Activated CD8-positive, alpha-beta memory T cell treated with anti-CD3 and anti-CD28 coated beads, Interleukin-2, amount 50 U/mL, for 1 hour (primary cell): ENCODE data around the gene NOL6.

ENCODE experiments used
- DNase-seq: peaks from one replicate; pipeline ENCODE4 v3.0.0-alpha.2; 2020; ENCODE audit errors: extremely low read depth

The NOL6 gene

DNA sequence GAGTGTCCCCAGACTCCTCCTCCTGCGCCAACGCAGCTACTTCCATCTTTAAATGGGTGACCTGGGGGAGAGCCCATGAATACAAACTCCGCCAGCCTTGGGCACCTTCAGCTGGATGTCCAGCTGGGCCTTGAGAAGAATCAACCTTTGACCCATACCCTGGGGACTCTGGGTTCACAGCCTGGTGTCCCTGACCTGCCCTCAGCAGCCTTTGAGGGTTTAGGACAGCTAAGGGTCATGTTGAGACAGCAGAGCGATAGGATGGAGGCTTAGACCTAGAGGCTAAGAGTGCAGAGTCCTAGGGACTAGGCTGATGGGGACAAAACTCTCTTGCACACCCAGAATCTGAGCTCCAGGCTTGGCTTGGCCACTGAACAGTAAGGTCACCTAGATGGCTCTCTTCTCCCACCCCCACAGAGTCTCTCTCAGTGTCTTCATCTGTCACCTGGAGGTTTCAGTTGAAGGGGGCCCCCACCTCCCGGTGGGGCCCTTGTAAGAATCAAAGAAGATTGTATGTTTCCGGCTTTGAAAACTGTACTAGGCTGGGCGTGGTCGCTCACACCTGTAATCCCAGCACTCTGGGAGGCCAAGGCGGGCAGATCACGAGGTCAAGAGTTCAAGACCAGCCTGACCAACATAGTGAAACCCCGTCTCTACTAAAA is 19.6 kb downstream of the NOL6 start:
- no peak for DNase-seq

DNA sequence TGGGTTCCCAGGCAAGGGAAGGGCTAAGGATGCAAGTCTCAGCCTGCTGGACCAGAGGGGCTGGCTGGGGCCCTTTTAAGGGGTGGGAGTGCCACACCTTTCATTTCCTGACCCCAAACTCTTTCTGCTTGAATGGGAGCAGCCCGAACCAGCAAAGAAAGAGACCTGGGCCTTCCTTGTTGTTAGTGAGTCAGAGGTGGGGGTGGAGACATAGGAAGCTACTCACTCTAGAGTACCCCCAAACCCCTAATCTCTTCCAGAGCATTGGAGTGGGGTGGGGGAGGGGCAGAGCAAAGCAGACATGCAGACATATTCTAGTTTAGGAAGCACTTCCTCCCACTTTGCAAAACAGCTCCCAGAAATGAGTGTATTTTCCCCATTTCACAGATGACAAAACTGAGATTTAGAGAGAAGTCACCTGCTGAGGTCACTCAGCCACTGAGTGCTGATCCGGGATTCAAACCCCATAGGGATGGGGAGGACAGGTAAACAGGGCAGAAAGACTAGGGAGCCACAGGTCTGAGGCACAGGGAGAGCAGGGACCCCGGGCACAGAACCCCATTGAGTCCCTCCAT is 20.4 kb downstream of the NOL6 start:
- DNase-seq: no peak

DNA sequence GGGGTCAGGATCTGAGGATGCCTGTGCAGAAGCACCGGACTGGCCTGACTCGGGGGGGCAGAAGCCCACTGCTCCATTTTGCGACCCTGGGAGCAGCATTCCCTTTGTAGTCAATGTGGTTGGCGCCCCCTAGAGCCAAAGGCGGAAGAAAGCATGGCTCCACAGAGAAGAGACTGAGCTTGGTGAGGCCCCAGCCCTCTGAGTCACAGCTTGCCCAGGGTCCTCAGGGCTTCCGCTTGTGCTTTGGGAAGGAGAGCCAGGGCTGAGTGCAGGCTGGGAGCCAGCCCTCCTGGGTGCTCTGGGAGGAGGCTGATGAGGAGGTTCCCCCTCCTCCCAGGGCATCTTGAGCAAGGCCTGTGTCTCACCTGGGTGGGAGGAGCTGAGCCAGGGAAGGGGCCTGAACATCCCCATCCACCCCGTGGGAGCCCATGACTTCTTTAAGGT is 20.9 kb downstream of the NOL6 start:
- no peak for DNase-seq

DNA sequence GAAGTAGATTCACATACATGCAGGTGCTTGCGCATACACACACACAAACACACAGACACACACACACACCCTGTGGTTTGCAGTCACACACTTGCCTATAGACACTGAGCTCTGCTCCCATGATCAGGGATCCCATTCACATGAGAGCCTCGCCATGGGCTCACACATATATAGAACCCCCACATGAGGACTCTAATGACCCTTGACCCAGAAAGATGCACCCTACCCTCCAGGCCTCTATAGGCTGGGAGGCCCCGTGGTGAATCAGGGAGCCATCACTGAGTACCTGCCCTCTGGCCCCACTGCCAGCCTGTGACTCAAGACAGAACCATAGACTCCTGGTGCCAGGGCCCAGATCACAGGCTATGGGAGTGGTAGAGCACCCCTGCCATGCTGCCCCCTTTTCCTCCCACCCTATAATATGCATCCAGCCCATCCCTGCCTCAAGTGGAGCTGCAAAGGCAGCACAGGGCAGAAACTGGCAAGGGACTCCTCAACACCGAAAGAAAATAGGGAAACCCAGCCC is 23.0 kb downstream of the NOL6 start:
- DNase-seq: no peak

DNA sequence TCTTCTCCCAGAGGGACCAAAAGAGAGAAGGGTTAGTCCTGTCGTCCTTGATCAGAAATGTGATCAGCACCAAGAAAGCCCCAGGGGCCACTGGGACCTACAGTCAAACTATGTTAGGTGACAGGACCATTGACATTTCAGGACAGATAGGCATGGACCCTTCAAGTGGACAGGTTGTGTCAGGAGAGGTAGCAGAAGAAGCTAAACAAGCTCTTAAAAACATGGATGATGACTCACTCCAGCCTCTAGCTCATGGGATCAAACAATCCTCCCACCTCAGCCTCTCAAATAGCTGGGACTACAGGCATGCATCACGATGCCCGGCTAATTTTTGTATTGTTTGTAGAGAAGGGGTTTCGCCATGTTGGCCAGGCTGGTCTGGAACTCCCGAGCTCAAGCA is 24.0 kb downstream of the NOL6 start:
- DNase-seq: no peak

DNA sequence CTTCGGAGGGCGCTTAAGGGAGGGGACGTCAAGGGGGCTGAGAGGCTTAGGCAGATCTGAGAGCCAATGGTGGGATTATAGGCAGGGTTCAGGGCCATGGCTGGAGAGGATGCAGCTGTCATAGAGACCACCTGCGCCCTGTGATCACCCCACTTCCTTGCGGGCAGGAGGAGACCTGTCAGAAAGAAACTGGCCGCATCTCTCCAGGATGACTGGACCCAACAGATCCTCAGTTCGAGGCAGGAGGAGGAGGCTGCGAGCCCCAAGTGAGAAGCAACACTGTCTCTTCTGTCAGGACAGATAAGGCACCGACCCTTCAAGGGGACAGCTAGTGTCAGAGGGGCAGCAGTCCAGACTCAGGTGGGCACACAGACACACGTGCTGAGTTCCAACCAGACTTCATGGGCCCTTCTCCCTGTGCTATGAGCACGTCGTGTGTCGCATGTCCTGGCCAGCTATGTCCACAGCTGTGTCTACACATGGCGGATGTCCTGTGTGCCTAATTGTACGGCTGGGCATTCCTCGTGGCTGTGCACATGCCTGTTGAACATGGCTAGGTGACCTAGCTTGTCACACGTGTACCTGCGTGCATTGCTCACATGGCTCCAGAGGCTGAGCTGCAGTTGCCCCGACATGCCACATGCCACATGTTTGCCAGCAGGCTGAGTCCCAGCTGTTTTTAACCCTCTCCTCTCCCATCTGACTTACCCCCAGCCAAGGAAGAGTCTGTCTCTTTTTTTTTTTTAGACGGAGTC is 25.7 kb downstream of the NOL6 start:
- DNase-seq: no peak

DNA sequence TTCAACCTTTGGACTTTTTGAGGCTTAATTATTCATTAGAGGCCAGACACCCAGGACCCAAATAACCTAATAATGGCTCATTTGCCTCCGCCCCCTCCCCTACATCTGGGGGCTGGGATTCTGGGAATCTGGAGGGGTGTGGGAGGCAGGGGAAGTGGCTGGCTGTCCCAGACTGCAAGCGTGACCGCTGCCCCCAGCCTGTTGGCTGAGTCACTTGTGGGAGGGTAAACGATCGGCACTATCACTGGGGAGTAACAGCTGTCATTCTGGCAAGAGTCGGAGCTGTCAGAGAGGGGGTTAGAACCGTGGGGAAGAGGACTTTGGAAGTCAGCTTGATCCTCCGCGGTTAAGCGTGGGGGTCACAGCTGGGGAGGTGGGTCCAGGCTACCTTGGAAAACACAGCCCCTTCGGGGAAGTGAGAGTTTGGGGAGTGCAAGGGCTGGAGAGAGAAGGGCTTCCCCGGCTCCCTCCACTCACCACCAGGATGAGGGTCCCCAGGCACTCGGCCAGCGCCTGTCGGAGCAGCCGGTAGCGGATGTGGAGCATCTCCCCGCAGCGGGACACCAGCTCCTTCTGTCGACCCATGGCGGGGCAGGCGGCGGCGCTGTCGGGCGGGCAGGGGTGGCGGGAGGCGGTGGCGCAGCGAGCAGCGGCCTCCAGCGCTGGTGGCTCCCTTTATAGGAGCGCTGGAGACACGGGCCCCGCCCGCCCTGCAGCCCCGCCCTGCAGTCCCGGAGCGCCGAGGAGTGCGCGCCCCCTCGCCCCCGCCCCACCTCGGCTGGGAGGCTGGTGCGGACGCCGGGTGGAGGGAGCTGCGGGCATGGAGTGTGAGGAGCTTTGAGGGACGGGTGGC is 26.6 kb downstream of the NOL6 start, which contains the start of gene AQP3:
TSS of gene AQP3 (minus strand) at position 648 of the 853 bp plus-strand sequence. CDS start at position 585, 63 bp downstream.
- DNase-seq: peak; percentile 31

DNA sequence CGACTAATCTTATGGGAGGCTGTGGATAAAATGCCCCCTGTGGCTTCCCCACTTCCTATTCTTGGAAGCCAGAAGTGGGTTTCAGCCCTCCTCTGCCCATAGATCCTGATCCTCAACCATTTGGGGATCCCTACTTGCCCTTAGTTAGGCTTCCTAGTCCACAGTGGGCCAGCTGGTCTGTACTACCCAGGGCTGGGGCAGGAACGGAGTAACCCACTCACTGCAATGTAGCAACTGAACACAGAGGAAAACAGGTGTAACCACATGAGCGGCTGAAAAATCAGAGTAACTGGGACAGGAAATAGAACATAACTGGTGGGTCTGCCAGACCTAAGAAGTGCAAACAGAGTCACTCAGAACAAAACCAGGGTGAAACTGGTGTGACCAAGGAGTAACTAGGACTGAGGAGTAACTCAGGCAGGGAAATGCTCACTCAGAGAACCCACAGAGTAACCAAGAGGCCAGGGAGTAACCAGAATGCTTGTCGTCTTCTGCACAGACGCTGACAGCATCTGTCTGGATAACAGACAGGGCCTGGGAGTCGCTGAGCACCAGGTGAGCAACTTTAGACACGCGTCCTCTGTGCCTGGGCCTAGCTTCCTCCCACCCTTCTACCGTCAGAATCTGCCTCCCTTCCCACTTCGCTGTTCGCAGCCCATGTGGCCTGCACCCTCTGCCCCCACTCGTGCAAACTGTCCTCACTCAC is 27.3 kb downstream of the NOL6 start:
- DNase-seq: peak; percentile 24

DNA sequence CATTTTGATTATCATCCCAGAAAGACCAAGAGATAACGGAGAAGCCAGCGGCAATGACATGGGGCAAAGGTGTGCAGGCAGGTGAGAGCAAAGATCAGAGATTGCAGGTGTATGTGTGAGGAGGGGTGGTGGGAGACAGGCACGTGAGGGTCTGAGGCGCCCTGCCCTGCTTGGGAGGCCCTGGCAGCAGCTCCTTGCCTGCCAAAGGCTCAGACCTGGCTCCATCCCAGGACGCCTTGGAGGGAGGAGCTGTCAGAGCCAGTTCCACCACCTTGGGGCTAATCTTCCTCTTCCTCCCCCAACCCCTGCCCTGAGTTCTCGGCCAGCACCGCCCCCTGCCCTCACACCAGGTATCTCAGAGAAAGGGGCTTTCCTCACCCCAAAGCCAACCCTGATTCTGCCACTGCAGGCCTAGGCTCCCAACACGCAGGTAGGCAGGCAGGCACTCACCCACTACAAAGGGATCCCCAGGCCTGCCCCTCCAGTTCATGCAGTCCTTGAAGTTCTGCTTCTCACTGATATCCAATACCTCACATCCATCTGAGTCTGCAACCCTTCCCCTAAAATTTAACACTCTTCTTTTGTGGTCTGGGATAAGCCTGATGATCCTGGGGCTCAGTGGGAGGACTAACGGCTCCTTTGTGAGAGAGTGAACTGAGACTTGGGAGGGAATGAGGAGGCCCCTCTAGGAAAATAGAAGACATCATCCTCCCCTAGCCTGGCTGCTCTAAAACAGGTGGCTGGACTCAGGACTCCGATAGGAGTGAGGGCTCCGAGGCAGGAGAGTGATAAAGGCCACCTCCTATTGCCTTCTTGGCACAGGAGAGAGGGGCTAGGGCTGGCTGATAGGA is 28.1 kb downstream of the NOL6 start:
- DNase-seq: no peak

DNA sequence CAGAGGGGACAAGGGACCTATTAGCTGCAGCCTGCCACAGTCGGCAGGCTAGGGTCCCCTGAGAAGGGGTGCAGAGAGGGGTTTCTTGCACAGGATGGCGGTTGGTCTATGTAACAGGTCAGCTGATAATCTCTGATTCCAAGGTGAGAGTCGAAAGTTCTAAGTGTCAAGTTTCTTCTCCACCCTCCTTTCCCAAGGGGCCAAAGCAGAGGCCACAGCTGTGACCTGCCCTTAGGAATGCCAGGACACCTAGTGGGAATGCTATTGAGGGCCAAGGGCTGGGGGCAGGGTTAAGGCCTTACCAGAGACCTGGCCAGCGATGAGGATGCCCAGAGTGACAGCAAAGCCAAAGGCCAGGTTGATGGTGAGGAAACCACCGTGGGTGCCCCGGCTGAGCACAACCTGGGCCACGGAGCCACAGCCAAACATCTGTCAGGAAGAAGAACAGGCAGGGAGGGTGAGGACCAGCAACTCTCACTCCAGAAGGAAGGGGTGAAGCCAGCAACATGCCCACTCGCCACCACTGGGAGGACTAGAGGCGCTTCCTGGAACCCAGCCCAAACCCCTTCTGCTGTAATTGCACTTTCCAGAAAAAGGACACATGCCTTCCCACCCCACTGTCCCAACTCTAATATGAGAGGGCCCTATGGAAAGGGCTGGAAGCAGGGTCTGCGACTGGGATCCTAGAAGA is 30.1 kb downstream of the NOL6 start:
- no peak for DNase-seq

DNA sequence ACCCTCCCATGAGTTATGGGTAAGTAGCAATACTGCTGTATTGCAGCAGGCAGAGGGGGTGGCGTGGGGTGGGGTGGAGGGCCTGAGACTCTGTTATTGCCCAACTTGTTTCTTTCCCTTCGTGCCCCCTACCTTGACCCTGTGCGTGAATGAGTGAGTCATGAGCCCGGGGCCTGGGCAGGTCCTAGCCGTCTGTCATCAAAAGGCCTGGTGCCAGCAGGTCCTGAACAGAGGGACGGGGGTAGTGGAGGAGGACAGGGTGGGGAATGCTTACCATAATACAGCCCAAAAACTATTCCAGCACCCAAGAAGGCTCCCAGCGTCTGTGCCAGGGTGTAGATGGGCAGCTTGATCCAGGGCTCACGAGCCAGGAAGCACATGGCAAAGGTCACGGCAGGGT is 30.7 kb downstream of the NOL6 start:
- DNase-seq: no peak

DNA sequence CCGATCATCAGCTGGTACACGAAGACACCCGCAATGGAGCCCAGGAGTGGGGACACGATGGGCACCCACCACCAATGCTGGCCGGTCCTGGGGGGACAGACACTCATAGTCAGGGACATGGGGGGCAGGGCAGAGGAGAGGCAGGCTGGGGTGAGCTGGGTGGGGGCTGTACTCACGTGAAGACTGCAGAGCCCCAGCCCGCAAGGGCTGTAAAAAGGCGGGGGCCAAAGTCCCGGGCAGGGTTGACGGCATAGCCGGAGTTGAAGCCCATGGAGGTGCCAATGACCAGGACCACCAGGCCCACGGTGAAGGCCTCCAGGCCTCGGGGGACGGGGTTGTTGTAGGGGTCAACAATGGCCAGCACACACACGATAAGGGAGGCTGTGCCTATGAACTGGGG is 31.6 kb downstream of the NOL6 start:
- no peak for DNase-seq

DNA sequence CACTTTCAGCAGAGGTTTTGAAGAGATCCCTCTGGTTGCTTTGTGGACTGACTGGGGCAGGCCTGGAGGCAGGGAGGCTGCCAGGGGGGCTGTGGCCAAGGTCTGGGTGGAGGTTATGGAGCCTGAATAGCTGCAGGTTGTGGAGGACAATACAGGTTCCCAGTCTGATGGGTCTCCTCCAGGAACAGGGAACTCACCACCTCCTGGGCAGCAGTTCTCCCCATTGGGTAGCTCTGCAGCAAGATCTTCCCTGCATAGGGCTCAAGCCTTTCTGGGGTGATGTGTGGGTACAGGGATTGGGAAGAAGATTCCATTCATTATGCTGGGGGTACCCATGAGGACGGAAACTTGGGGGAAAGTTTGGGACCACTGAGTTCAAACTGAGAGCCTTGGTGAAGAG is 33.1 kb downstream of the NOL6 start:
- DNase-seq: no peak

DNA sequence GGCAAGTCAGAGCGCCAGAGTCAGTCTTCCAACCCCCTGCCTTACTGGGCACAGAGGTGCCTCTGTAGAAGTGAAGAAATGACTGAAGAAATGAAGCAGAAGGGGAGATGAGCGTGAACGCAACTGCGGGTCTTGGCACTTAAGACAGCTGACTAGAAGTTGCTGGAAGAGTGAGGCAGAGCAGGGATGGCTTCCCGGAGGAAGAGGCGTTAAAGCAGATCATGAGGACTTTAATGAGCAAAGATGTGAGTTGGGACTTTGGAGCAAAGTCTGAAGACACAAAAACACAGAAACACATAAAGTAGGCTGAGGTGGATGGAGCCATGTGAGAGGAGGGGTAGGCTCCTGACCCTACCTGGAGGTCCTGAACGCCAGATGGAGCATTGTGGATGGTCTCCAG is 33.5 kb downstream of the NOL6 start:
- DNase-seq: no peak

DNA sequence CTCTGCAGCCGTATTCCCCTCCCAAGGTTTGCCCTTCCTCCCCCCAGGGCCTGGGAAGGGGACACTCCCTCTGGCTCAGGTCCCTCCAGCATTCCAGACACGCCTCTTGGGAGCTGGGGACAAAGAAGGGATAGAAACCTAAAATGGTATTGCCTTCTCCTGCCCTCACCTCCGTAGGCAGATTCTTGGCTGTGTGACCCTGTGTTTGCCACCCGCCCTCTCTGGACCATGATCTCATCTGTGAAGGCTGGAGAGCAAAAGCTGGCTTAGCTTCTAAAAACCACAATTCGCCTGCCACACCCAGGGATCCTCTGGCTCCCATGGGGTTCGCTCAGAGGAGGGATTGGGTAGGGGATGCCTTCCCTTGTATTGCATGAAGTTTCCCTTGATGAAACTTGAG is 34.0 kb downstream of the NOL6 start:
- DNase-seq: no peak

DNA sequence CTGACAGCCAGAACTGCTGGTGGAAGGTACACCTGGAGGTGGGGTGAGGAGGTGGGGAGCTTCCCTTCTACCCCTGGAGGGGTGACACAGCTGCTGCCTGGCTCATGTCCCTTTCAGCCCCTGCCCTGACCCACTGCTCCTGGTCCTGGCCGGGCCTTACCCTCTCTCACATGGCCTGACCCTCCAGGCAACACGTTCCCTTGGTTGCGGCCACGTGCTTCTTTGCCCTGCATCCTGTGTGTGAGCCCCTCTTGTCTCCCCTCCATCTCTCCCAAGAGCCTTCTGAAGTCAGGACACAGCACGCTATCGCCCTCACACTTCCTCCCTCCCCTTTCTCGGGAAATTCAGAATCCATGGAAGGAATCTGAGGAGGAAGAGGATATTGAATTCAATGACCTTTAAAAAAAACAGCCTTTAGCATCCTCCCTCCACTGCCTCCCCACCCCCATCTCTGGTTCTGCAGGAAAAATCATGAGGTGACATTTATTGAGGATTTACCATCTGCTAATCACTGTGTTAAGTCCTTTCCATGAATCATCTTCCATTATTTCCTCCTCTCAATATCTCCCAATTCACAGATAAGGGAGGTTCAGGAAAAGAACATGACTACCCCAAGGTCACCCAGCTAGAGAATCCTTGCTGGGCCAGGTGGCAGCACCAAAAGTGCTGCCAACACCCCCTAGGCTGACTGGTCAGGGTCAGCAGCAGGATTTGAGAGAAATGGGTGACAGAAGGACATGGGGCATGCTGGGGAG is 34.6 kb downstream of the NOL6 start:
- DNase-seq: no peak

DNA sequence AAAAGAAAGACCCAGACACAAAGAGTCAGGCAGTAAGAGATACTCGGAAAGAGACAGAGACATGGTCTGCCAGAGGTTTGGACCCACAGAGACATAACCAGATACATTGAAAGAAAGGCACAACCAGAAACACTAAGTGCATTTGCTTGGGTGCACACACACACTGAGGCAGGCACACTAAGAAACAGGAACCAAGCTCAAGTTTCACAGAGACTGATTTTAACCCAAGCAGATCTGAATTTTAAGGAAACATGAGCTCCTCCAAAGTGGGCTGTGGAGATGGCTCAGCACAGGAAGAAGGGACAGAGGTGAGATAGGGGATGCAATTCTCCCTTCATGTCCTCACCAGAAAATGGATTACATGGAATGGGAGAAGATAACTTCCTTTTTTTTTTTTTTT is 35.8 kb downstream of the NOL6 start:
- no peak for DNase-seq

DNA sequence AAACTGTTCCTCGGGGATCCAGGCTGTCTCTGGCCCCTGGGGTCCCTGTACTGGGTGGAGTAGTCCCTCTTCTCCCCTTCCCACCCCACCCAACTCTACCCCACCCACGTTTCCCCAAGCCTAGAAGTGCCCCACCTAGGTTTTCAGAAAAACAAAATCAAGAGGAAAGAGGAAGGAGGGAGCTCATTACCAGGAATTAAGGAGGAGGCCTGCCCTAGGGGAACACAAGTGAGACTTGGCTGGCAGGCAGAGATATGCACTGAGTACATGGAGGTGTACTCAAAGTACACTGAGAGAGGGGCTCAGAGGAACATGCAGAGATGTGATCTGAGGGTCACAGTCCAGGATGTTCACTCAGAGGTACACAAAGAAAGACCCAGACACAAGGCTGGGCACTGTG is 36.5 kb downstream of the NOL6 start:
- no peak for DNase-seq

DNA sequence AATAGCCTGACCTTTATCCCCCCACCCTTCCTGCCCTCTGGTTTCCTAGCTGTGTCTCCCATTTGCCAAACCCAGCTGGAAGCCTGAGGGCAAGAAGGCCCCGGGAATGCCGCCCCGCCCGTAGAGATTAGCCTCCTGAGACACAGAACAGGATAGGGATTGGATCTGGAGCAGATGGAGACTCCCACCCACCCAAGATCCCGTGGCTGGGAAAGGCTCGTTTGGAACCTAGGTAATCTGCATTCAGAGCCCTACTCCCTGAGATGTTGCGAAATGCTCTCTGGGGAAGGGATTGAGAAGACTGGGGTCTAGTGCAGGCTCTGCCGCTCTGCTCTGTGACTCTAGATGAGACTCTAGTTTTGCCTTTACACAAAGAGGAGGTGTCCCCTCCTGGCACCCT is 37.3 kb downstream of the NOL6 start:
- DNase-seq: no peak
